Stimulated activated naive CD4-positive, alpha-beta T cell (primary cell): ENCODE data around the gene BPTF.
"Not testable (repeated sequence)": the region's sequence is repeated elsewhere in the genome, so short reads cannot be mapped to it uniquely, and the experiment has no call there.

Experiments
- DNase-seq, 6 experiments: peaks; one replicate each; lab custom pipeline; 2025; lab: John Stamatoyannopoulos, UW

Gene BPTF, protein sequence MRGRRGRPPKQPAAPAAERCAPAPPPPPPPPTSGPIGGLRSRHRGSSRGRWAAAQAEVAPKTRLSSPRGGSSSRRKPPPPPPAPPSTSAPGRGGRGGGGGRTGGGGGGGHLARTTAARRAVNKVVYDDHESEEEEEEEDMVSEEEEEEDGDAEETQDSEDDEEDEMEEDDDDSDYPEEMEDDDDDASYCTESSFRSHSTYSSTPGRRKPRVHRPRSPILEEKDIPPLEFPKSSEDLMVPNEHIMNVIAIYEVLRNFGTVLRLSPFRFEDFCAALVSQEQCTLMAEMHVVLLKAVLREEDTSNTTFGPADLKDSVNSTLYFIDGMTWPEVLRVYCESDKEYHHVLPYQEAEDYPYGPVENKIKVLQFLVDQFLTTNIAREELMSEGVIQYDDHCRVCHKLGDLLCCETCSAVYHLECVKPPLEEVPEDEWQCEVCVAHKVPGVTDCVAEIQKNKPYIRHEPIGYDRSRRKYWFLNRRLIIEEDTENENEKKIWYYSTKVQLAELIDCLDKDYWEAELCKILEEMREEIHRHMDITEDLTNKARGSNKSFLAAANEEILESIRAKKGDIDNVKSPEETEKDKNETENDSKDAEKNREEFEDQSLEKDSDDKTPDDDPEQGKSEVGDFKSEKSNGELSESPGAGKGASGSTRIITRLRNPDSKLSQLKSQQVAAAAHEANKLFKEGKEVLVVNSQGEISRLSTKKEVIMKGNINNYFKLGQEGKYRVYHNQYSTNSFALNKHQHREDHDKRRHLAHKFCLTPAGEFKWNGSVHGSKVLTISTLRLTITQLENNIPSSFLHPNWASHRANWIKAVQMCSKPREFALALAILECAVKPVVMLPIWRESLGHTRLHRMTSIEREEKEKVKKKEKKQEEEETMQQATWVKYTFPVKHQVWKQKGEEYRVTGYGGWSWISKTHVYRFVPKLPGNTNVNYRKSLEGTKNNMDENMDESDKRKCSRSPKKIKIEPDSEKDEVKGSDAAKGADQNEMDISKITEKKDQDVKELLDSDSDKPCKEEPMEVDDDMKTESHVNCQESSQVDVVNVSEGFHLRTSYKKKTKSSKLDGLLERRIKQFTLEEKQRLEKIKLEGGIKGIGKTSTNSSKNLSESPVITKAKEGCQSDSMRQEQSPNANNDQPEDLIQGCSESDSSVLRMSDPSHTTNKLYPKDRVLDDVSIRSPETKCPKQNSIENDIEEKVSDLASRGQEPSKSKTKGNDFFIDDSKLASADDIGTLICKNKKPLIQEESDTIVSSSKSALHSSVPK (N-terminal part only)

DNA sequence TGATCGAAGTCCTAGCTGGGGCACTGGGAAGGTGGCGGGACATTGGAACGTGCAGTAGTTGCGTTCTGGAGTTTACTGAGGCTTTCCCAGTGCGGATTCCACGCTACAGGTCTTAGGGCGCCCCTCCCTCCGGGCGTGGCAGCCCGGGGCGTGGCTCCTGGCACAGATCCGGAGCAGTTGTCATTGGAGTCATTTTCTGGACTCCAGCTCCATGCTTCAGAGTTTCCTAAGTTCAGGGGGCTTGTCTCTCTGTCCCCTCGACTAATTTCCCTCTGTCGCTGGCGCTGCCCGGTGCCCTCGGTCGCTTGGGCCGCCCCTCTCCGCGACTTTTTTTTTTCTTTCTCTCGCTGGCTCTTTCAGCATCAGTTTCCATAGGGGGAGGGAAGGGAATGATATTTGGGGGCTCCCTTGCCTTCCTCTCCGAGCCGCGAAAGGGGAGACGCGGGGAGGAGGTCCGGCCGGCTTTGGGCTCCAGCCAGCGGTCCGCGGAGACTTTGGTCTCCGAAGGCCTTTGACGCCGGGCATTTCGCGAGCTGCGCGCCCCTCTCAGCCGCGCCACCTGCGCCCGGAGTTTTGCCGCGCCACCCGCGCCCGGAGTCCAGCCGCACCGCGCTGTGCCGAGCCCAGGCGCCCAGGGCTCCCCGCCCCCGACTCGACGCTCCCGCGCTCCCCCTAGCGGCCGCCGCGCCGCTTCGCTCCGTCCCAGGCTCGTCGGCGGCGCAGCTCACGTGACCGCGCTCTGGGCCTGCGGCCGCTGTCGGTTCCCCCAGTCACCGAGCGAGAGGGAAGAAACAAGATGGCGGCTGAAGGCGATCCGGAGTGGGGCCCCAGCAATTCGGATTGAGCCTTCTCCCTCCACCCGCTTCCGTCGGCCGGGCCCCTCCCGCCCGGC, at the start of gene BPTF:
TSS of gene BPTF (plus strand) at position 769 of the 892 bp plus-strand sequence. CDS start 222 bp downstream, outside the sequence.
- DNase-seq = peak; percentile 80 to 90 (median 86)

DNA sequence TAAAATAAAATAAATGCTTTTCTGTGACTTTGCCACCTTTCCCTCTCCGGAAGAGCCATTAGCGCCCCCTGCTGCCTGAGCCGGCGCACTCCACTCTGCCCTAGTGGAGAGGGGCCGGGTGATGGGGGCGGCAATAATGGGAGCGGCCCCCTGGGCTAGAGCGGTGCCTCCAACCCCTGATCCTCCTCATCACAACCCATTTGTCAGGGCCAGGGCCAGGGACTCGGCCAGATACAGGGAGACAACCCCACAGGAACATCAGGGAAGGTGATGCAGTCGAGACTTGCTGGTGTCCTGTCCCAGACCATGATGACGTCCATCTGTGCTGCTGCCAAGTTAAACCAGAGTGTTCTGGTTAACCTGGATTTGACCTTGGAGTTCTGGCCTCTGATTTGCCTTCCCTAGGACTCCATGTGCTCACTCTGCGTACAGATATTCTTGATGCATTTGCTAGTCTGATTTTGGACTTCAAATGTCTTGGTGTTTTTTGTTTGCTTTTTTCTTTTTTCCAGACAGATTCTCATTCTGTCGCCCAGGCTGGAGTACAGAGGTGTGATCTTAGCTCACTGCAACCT, 46.1 kb upstream of the BPTF start:
- DNase-seq = peak in 2 of 6 experiments; percentile 6 to 20

DNA sequence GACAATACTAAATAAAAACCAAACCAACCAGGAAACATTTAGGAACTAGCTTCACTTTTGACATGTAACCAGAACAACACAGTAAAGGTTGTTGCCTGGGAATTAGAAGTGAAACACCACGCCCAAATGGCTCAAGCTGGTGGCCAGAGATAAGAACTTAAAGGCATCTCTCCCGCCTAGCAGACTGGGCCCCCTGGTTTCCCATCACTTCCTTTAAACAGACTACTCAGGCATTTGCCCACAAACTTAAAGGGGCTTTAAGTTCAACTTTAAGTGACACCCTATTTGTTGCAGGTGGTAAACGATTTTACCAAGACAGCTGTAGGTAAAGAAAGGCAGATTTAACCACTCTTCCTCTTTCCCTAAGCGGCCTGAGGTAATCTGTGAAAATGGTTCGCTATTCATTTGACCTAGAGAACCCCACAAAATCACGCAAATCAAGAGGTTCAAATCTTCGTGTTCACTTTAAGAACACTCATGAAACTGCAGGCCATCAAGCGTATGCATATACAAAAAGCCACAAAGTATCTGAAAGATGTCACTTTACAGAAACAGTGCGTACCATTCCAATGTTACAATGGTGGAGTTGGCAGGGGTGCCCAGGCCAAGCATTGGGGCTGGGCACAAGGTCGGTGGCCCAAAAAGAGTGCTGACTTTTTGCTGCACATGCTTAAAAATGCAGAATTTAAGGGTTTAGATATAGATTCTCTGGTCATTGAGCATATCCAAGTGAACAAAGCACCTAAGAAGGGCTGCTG, 40.8 kb upstream of the BPTF start:
- no peak for DNase-seq

DNA sequence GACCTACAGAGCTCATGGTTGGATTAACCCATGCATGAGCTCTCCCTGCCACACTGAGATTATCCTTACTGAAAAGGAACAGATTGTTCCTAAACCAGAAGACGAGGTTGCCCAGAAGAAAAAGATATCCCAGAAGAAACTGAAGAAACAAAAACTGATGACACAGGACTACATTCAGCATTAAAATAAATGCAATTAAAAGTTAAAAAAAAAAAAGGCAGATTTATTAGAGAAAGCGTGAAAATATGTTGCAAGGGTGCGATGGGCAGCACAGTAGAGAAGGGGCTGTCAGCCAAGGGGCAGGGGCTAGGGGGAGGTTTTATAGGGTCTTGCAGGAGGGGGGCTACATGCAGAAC, 40.2 kb upstream of the BPTF start:
- DNase-seq = no peak

DNA sequence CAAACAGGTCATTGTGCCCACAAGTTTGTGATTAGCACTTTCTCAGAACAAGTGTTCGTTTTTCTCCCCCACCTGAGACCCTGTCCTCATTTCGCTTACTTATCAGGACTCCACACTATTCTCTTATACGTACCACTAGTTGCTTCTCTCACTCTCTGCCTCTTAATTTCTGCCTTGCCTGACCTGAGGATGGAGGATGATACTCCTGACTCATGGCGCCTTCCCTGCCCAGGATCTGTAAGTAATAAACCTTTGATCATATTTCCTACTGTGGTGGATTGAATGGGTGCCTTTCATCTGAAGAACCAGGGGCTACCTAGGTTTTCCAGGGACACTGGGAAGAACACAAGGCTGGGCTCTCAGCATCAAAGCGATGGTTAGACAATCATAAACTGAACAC, 39.8 kb upstream of the BPTF start:
- DNase-seq = no peak

DNA sequence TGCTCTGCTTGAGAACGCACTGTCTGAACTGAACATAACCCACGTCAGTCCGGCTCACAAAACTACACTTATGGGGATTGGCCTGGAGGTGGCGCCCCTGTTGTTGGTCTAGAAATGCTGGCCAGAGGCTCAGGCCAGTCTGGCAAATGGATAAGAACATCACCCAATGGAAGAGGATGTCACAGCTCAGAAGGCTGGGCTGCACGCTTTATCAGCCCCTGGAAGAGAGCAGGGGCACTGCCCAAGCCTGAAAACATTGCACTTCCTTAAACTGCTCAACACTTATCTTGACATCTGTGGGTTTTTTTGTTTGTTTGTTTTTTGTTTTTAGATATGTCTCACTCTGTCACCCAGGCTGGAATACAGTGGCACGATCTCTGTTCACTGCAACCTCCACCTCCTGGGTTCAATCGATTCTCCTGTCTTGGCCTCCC, 24.8 kb upstream of the BPTF start:
- DNase-seq = peak in 2 of 6 experiments; percentile 2 to 18

DNA sequence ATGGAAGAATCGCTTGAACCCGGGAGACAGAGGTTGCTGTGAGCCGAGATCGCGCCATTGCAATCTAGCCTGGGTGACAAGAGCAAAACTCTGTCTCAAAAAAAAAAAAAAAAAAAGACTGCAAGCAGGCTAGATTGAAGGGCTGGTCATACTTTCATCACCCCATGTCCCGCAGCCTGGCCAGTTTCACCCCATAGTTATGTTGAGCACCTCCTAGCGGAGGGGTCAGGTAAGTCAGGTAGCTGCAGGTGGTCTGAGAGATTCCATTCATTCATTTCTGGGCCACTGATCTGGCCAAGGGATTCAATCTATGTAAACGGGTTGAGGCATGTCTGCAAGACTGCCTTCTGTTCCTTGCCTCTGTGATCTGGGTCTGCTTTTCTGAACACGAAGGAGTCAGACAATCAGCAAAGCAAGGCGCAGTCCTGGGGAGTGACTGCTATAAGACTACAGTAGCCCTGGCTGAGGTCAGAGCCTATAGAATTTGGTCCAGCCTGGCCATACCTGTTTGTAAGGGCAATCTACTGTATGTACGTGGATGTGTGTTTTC, 23.6 kb upstream of the BPTF start:
- no peak for DNase-seq

DNA sequence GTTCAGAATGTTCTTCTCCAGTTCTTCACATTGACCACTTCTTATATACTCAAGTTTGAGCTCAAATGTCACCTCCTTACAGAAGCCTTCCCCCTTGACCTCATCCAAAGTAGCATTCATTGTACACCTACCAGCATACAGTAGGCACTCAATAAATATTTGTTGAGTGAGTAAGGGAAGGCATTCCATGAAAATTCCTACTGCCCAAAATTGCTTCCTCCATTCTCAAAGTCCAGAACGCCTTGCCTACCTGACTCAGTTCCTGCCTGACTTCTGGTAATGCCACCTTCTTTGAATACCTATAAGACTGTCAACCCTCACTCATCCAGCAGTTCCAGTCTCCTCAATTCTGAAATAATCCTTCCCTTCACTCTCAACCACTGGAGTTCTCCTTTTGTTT, 14.8 kb upstream of the BPTF start:
- DNase-seq = no peak

DNA sequence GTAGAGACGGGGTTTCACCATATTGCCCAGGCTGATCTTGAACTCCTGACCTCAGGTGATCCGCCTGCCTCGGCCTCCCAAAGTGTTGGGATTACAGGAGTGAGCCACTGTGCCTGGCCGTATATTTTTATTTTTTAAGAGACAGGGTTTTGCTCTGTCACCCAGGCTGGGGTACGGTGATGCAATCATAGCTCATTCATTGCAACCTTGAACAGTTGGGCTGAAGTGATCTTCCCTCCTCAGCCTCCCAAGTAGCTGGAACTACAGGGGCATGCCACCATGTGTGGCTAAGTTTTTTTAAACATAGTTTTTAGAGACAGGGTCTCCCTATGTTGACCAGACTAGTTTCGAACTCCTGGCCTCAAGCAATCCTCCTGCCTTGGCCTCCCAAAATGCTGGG, 12.9 kb upstream of the BPTF start:
- DNase-seq = not testable (repeated sequence)

DNA sequence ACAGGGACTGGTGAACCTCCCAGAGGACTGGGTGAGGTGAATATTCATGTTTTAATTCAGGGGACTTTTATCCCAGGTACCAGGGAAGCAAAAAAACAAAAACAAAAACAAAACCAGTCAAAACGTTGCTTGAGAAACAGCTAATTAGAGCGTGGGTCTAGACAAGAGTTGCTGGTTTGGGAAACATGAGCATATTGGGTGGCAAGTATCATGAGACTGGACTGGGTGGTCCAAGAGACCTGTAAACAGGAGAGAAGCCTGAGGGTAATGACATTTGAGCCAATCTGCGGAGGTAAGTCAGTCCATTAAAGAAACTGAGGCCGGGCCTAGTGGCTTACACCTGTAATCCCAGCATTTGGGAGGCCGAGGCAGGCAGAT, 11.5 kb upstream of the BPTF start:
- DNase-seq = no peak

DNA sequence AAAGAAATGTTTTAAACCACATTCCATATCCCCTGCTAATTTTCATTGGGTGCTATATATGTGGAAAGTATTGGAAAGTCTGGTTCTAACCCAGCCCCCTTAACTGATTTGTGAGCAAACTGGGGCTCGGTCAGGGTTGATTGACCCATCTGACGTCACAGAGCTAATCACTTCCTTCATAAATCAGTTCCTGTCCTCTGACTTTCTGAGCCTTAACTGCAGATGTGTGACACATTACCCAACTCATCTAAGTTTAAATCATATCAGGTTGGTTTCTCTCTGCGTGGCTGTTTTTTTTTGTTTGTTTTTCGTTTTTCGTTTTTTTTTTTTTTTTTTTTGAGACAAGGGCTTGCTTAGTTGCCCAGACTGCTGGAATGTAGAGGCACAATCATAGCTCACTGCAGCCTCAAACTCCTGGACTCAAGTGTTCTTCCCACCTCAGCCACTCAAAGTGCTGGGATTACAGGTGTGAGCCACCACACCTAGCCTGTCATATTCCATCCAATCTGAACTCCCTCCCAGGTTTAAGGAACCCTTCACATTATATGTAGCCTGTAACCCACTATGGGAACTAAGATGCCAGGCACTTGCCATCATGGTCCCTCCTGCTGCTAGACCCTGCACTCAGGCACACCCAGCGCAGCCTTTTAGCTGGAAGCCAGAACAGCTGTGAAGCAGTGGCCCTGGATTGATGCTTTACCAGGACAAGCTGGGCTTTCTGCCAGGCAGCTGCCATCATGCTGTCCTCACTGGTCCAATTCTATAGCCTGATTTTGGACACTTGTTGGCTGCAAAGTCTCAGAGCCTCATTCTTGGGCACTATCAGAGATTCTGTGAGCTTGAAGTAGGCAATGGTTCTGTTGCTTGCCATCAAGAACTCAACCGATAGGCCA, 6.9 kb upstream of the BPTF start:
- DNase-seq = no peak

DNA sequence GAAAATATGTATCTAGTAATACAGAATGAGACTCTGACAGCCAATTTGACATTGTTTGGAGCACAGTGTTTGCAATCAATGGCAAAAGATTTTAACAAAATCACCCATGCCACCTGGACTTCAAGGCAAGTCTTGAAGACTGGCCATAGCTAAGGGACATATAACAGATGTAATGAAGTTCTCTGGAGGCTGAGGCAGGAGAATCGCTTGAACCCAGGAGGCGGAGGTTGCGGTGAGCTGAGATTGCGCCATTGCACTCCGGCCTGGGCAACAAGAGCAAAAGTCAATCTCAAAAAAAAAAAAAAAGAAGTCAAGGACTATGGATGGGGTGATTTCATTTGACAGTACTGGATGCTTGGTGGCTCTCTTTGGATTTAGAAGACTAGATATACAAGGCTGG, 5.6 kb upstream of the BPTF start:
- DNase-seq = no peak

DNA sequence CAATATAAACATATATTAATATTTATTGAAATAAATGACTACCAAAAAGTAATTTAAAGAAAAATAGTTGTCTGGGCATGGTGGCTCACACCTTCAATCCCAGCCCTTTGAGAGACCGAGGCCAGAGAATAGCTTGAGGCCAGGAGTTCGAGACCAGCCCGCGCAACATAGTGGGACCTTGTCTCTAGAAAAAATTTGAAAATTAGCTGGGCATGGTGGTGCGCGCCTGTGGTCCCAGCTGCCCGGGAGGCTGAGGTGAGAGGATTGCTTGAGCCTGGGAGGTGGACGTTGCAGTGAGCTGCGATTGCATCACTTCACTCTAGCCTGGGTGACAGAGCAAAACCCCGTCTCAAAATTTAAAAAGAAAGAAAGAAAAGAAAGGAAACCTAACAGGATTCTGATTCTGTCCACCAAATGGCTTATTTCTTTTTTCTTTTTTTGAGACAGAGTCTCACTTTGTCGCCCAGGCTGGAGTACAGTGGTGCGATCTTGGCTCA, 3.4 kb upstream of the BPTF start:
- no peak for DNase-seq

DNA sequence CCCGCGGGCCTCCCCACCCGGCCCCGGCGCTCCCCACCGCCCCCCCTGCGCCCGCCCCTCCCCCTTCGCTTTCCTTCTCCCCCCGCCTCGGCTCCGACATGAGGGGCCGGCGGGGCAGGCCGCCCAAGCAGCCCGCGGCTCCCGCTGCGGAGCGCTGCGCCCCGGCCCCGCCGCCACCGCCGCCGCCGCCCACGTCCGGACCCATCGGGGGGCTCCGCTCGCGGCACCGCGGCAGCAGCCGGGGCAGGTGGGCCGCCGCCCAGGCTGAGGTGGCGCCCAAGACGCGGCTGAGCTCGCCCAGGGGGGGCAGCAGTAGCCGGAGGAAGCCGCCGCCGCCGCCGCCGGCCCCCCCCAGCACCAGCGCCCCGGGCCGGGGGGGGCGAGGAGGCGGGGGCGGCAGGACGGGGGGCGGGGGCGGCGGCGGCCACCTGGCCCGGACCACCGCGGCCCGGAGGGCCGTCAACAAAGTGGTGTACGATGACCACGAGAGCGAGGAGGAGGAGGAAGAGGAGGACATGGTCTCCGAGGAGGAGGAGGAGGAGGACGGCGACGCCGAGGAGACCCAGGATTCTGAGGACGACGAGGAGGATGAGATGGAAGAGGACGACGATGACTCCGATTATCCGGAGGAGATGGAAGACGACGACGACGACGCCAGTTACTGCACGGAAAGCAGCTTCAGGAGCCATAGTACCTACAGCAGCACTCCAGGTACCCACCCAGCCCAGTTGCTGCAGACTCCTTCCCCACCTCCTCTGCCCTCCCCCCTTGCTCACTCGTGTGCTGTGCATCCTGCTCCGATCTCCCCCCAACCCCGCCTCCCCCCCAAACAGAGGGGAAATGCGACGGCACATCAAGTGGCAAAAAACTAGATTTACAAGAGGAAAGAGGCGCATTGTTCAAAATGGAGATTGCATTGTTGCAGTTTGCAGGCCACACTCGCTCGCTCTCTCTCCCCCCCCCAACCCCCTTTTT, 611 bp downstream of the BPTF start:
- DNase-seq = peak; percentile 66 to 84 (median 70)

DNA sequence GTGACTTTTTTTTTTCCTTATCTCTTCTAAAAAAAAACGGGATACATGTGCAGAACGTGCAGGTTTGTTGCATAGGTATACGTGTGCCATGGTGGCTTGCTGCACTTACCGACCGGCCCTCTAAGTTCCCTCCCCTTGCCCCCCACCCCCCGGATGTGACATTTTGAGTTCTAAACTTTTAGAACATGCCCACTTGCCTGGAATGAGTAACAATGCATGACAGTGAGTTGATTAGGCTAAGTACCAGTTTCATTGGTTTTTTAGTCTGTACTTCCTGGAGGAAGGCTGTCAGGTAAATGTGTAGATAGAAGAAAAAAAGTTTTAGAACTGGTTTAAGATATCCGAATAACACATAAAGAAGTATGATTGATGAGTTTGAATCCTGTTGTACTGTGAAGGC, 4.0 kb downstream of the BPTF start:
- DNase-seq = peak in 2 of 6 experiments; percentile 10 to 23

DNA sequence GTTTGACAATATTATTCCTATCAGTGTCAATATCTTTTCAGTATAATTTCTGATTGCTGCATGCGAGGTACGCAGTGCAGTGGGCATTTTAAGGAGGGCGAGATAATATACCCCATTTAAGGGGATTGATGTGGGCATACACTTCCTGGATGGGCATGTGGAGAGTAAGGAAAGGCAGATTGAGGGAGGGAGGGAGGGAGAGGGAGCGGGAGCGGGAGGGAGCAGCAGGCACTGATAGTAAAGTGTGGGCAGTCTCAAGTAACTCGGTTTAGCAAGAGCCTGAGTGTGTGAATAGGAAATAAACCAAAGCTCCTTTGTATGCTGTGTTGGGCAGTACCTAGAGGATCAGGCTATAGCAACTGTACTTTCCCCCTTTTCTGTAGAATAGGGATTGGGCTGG, 5.1 kb downstream of the BPTF start:
- DNase-seq = no peak

DNA sequence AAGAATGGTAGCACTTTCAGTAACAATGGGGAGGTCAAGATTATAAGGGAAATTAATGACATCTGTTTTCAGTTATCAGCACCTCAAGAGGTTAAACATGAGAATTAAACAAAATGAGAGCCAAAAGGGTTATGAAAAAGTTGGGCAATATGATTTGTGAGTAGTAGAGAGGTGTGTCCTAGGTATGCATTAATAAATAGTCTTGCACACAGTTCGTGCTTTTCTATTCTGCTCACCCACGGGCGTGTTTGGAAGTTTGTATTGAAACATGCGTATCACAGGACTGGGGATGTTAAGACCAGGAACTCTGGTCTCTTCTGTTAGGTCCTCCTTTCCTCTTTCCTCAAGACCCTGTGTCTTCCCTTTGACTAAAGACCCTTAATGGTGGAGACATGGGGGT, 6.0 kb downstream of the BPTF start:
- no peak for DNase-seq
